Measurements from ENCODE around the gene RASA3. TPM values are rescaled to one million over a fixed set of nuclear protein-coding genes. Genes with fewer than 3 reads are reported as not detected.

The RASA3 gene
- total RNA-seq, 1 experiment from 2014 or later = 18.6 TPM

- H3K27me3 ChIP-seq (ENCODE audit: insufficient read depth, low read length) = no peaks in the 10 kb centered on the region
- no TSS peak for BruUV-seq (replicated peaks)
- RAD21 ChIA-PET (ENCODE audit: low non-redundant PET in 1 of 2, low total read pairs in 2 of 2, uncharacterized antibody in 2 of 2, unreplicated experiment in 2 of 2) = no interaction called here
Observed at GRCh38 chr13:114001331-114002008, 131.0 kb downstream of the RASA3 start.

More at GRCh38 chr13:114001331-114002008, 131.0 kb downstream of the RASA3 start:
- intact Hi-C loops (cut with micrococcal nuclease) = no loop called here
- Histone ChIP-seq H2AFZ (ENCODE audit: low read depth, low read length, poor library complexity, severe bottlenecking) (no peak overlapping the region), H4K20me1 (ENCODE audit: insufficient read depth) (no peaks in the 10 kb centered on the region), H3K27ac (ENCODE audit: low read depth, low read length) (no peak overlapping the region), H3K4me1 (ENCODE audit: control insufficient read depth in 1 of 2, insufficient read depth in 2 of 2, low read length in 2 of 2) (peaks cover 0 to 5% of the 10 kb centered on the region in 2 experiments; a peak in 1 of 4 replicates), H3K9me2 (ENCODE audit: insufficient read depth) (no peaks in the 10 kb centered on the region), H3K9ac (ENCODE audit: low read length) (no peak overlapping the region), H3K36me3 (ENCODE audit: control insufficient read depth in 1 of 2, insufficient read depth in 2 of 2, low read length in 2 of 2) (no peaks in the 10 kb centered on the region), H3K79me2 (ENCODE audit: insufficient read depth, low read length) (no peaks in the 10 kb centered on the region), H3K9me3 (ENCODE audit: control insufficient read depth in 1 of 2, insufficient read depth in 1 of 2, low read depth in 1 of 2, low read length in 2 of 2) (no peaks in the 10 kb centered on the region), H3K4me3 (replicated peaks in 1 of 2; ENCODE audit: low read depth in 1 of 2, low read length in 2 of 2) (no peak overlapping the region), H3K4me2 (ENCODE audit: low read length) (no peak overlapping the region)
- DNase-seq (ENCODE audit: low read depth, low spot score) = no peak
- ATAC-seq = no peak
- ChIA-PET POLR2A (no interaction called here), CTCF (no interaction called here)
- no peak for TF ChIP-seq CTCF (IDR thresholded peaks at IDR 0.05 in 2 of 3, conservative IDR thresholded peaks at IDR 0.05 in 1 of 3; ENCODE audit: borderline replicate concordance in 1 of 3, insufficient read depth in 1 of 3, low read depth in 2 of 3, low read length in 2 of 3)
- TF ChIP-seq POLR2AphosphoS5 (IDR thresholded peaks at IDR 0.05; ENCODE audit: low read depth, low read length) = no peak
- no peak for TF ChIP-seq CBX3 (IDR thresholded peaks at IDR 0.05; ENCODE audit: low read depth)
- TF ChIP-seq JUND (IDR thresholded peaks at IDR 0.05) = no peak
- TF ChIP-seq SRF (IDR thresholded peaks at IDR 0.05; ENCODE audit: low read depth) = no peak
- no peak for TF ChIP-seq EZH2 (IDR thresholded peaks at IDR 0.05)

Data from HCT116 (cell line).